GM12892 (cell line): ENCODE results near the gene RAB33B.

Source experiments
- POLR2A ChIP-seq: IDR thresholded peaks from 2 replicates; pipeline ENCODE4 v1.6.1; 2011; ENCODE audit warnings: low read depth, low read length, control low read depth
- POLR2AphosphoS5 ChIP-seq: IDR thresholded peaks from 2 replicates; pipeline ENCODE4 v1.6.1; 2011; ENCODE audit warnings: low read depth, low read length, control low read depth
- TAF1 ChIP-seq: IDR thresholded peaks from 2 replicates; pipeline ENCODE4 v1.6.1; 2011; ENCODE audit warnings: low read depth, mild to moderate bottlenecking, control low read depth, low read length, borderline replicate concordance

- TF ChIP-seq POLR2A (no peak), POLR2AphosphoS5 (no peak), TAF1 (no peak)
These were observed 18.9 kb downstream of the RAB33B start for GRCh38 chr4:139472852-139473251.
